K562 treated with DMSO at 1 percent for 12 hours (cell line): ENCODE measurements around the gene ACSM2A. TPM values are rescaled to one million over a fixed set of nuclear protein-coding genes. Genes with fewer than 3 reads are reported as not detected.

ENCODE experiments used
- total RNA-seq: library from RNA; unstranded; fragments of 300-600 nt; gene quantifications from 2 replicates; pipeline ENCODE4 v1.2.3, GENCODE V29; 2022; ENCODE audit not compliant: insufficient read depth

ACSM2A gene
- not detected in 2 replicates for total RNA-seq

GRCh38 chr16:20451364-20451763 is at the start of gene ACSM2A:
TSS of gene ACSM2A (plus strand) at chr16:20451521. CDS start at chr16:20460115, 8,594 bp downstream.

DNA sequence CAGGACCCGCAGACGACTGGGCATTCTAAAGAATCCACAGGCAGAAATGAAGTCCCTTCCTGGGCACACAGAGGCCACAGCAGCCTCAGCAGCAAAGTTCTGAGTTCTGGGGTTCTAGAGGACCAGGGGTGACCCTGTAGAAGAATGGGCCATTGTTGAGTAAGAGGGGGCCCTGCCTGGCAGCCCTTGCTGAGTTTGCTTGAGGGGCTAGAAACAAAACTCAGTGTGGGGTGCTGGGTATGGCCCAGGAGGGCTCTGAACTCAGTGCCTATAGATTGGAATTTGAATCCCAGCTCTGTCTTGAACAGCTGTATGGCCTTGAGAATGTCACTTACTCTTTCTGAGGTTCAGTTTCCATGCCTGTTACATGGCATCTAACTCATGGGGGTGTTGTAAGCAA is 46.7 kb upstream of the ACSM2A start, which contains the start of gene PDILT:
Gene PDILT, minus strand, starts transcription at position 101 of the 400 bp plus-strand sequence. CDS start 5,437 bp downstream, outside the sequence.

GRCh38 chr16:20409398-20410120 is 41.8 kb upstream of the ACSM2A start, which contains the start of gene ACSM5:
TSS of gene ACSM5 (plus strand) at chr16:20409534. CDS start at chr16:20411485, 1,951 bp downstream.

Other genes with a start within 250 kb of the ACSM2A start
- gene GP2, start 124.0 kb upstream of the ACSM2A start, total RNA-seq, result not detected in 2 replicates
- not detected in 2 replicates for gene UMOD, start 98.8 kb upstream of the ACSM2A start, total RNA-seq
- not detected in 2 replicates for gene PDILT, start 46.8 kb upstream of the ACSM2A start, total RNA-seq
- gene ACSM5, start 42.0 kb upstream of the ACSM2A start, total RNA-seq, result not detected in 2 replicates
- 2.5 and 2.6 TPM in 2 replicates for gene ACSM2B, start 124.8 kb downstream of the ACSM2A start, total RNA-seq
- 1.0 and 1.1 TPM in 2 replicates for gene ACSM1, start 246.2 kb downstream of the ACSM2A start, total RNA-seq